ENCODE results near the gene ZCCHC7.

The ZCCHC7 gene

GRCh38 chr9:37342493-37342892 is 222.1 kb downstream of the ZCCHC7 start:
- DNase-seq, result no peak

- no peak for DNase-seq
These were observed 222.5 kb downstream of the ZCCHC7 start for GRCh38 chr9:37342895-37343294.

- no peak for DNase-seq
These were observed 223.3 kb downstream of the ZCCHC7 start for GRCh38 chr9:37343724-37344123.

- DNase-seq, result no peak
These were observed 224.7 kb downstream of the ZCCHC7 start for GRCh38 chr9:37345038-37345437.

GRCh38 chr9:37348917-37349316 is 228.5 kb downstream of the ZCCHC7 start:
- no peak for DNase-seq

GRCh38 chr9:37350486-37351190 is 230.3 kb downstream of the ZCCHC7 start:
- DNase-seq, result no peak

- no peak for DNase-seq
These were observed 233.4 kb downstream of the ZCCHC7 start for GRCh38 chr9:37353791-37354190.

GRCh38 chr9:37362430-37362829 is 242.1 kb downstream of the ZCCHC7 start:
- no peak for DNase-seq

GRCh38 chr9:37363124-37363523 is 242.8 kb downstream of the ZCCHC7 start:
- DNase-seq, result no peak

GRCh38 chr9:37364136-37364535 is 243.8 kb downstream of the ZCCHC7 start:
- no peak for DNase-seq

GRCh38 chr9:37364751-37365360 is 244.5 kb downstream of the ZCCHC7 start:
- no peak for DNase-seq

GRCh38 chr9:37369671-37370070 is 249.3 kb downstream of the ZCCHC7 start:
- DNase-seq, result no peak

GRCh38 chr9:37370282-37370681 is 249.9 kb downstream of the ZCCHC7 start:
- DNase-seq, result no peak

GRCh38 chr9:37370968-37371563 is 250.7 kb downstream of the ZCCHC7 start:
- DNase-seq, result no peak

GRCh38 chr9:37371565-37372464 is 251.4 kb downstream of the ZCCHC7 start:
- DNase-seq, result no peak

GRCh38 chr9:37372839-37373238 is 252.5 kb downstream of the ZCCHC7 start:
- DNase-seq, result no peak

- no peak for DNase-seq
These were observed 253.2 kb downstream of the ZCCHC7 start for GRCh38 chr9:37373621-37374020.

- DNase-seq, result no peak
These were observed 254.5 kb downstream of the ZCCHC7 start for GRCh38 chr9:37374892-37375291.

GRCh38 chr9:37377688-37378612 is 257.6 kb downstream of the ZCCHC7 start:
- DNase-seq, result no peak

- no peak for DNase-seq
These were observed 258.2 kb downstream of the ZCCHC7 start for GRCh38 chr9:37378613-37379004.

GRCh38 chr9:37379835-37380234 is 259.5 kb downstream of the ZCCHC7 start:
- no peak for DNase-seq

GRCh38 chr9:37380570-37380969 is 260.2 kb downstream of the ZCCHC7 start:
- no peak for DNase-seq
